Measurements from ENCODE around the gene MGAT3. TPM values are rescaled to one million over a fixed set of nuclear protein-coding genes. Genes with fewer than 3 reads are reported as not detected.

The MGAT3 gene
- polyA plus RNA-seq, 4 donors, result 18.4 to 31.1 (median 25.7) TPM

Other genes starting within 250 kb of the MGAT3 start
- 10 to 100 TPM; 13.0 to 17.4 (median 14.8) TPM for gene PDGFB, start 212.0 kb upstream of the MGAT3 start, polyA plus RNA-seq (ENCODE audit: insufficient read length in 4 of 4)
- gene RPL3, start 137.4 kb upstream of the MGAT3 start, polyA plus RNA-seq (ENCODE audit: insufficient read length in 4 of 4), result 1,000 to 10,000 TPM; 2,902 to 3,578 (median 3,212) TPM
- 10 to 100 TPM; 16.0 to 29.9 (median 25.1) TPM for gene SYNGR1, start 107.0 kb upstream of the MGAT3 start, polyA plus RNA-seq (ENCODE audit: insufficient read length in 4 of 4)
- gene TAB1, start 57.2 kb upstream of the MGAT3 start, polyA plus RNA-seq (ENCODE audit: insufficient read length in 4 of 4), result 10 to 100 TPM; 24.8 to 37.3 (median 31.6) TPM
- 10 to 100 TPM; 33.5 to 36.6 (median 34.2) TPM for gene MIEF1, start 45.3 kb downstream of the MGAT3 start, polyA plus RNA-seq (ENCODE audit: insufficient read length in 4 of 4)
- gene ATF4, start 63.5 kb downstream of the MGAT3 start, polyA plus RNA-seq (ENCODE audit: insufficient read length in 4 of 4), result 100 to 1,000 TPM; 274 to 319 (median 300) TPM
- 10 to 100 TPM; 48.3 to 80.2 (median 55.6) TPM for gene RPS19BP1, start 75.7 kb downstream of the MGAT3 start, polyA plus RNA-seq (ENCODE audit: insufficient read length in 4 of 4)
- under 1 TPM; 0.04 to 0.13 (median 0.06) TPM for gene CACNA1I, start 113.7 kb downstream of the MGAT3 start, polyA plus RNA-seq (ENCODE audit: insufficient read length in 4 of 4)

Measured in left renal cortex interstitium (tissue), 4 donors.